ENCODE results near the gene CALR. TPM values are rescaled to one million over a fixed set of nuclear protein-coding genes. Genes with fewer than 3 reads are reported as not detected.

The CALR gene
- total and polyA plus RNA-seq, 9 of the 15 experiments (the other 6 are each of a cell fraction or from before 2014, with no cell fraction given): 126 to 811 (median 642) TPM

- peak; percentile 98 for TF ChIP-seq PHF8 (IDR thresholded peaks at IDR 0.05; ENCODE audit: borderline replicate concordance, low read length)
- TF ChIP-seq ZNF354B (CRISPR knock-in tag; IDR thresholded peaks at IDR 0.05): no peak
- TF ChIP-seq POLR2H (tag; IDR thresholded peaks at IDR 0.05; ENCODE audit: low read depth): peak; percentile 98
- TF ChIP-seq NFRKB (IDR thresholded peaks at IDR 0.05; ENCODE audit: low read depth): no peak
- no peak for TF ChIP-seq ZNF512 (tag; IDR thresholded peaks at IDR 0.05)
- TF ChIP-seq HCFC1 (IDR thresholded peaks at IDR 0.05; ENCODE audit: low read depth, low read length): peak; percentile 50; the same call in 1 of the 2 replicates
- no peak for TF ChIP-seq CREB3L1 (IDR thresholded peaks at IDR 0.05; ENCODE audit: borderline replicate concordance, low read depth)
- 0 out of 2 replicates have a peak, but pooled peaks have one; percentile 54 for TF ChIP-seq CHCHD3 (CRISPR knock-in tag; IDR thresholded peaks at IDR 0.05)
- TF ChIP-seq ZNF785 (CRISPR knock-in tag; IDR thresholded peaks at IDR 0.05): no peak
- peak; percentile 90; the same call in 1 of the 2 replicates for TF ChIP-seq KLF13 (tag; IDR thresholded peaks at IDR 0.05; ENCODE audit: borderline replicate concordance, low read depth)
- peak; percentile 46; the same call in 1 of the 2 replicates for TF ChIP-seq E2F3 (CRISPR knock-in tag; IDR thresholded peaks at IDR 0.05)
- peak; percentile 80 for TF ChIP-seq BCOR (IDR thresholded peaks at IDR 0.05)
- TF ChIP-seq MCM3 (IDR thresholded peaks at IDR 0.05): no peak
- TF ChIP-seq EZH2 (IDR thresholded peaks at IDR 0.05; ENCODE audit: borderline replicate concordance, low read depth, low read length): no peak
- TF ChIP-seq ETV5 (CRISPR knock-in tag; IDR thresholded peaks at IDR 0.05; ENCODE audit: low read depth): peak; percentile 58; the same call in 1 of the 2 replicates
- 0 out of 2 replicates have a peak, but pooled peaks have one; percentile 14 for TF ChIP-seq PHF21A (IDR thresholded peaks at IDR 0.05; ENCODE audit: borderline replicate concordance, low read depth)
- peak in 1 of 2 experiments; percentile 57; a peak in 1 of 4 replicates for TF ChIP-seq KDM1A (IDR thresholded peaks at IDR 0.05)
- peak; percentile 98 for TF ChIP-seq RAD51 (IDR thresholded peaks at IDR 0.05; ENCODE audit: borderline replicate concordance, low read depth)
- TF ChIP-seq NFE2 (IDR thresholded peaks at IDR 0.05; ENCODE audit: low read depth): no peak
- no peak for TF ChIP-seq PHB2 (IDR thresholded peaks at IDR 0.05; ENCODE audit: low read depth)
- TF ChIP-seq KDM5B (IDR thresholded peaks at IDR 0.05; ENCODE audit: insufficient replicate concordance, low read depth, low read length): peak; percentile 99
- TF ChIP-seq STAT5A (IDR thresholded peaks at IDR 0.05; ENCODE audit: borderline replicate concordance, low read length): no peak
- TF ChIP-seq SAFB2 (IDR thresholded peaks at IDR 0.05; ENCODE audit: borderline replicate concordance, low read depth, low read length, severe bottlenecking): no peak
- TF ChIP-seq SMARCA4 (IDR thresholded peaks at IDR 0.05): peak; percentile 39; the same call in 1 of the 2 replicates
Observed at GRCh38 chr19:12937927-12938778, at the start of gene CALR (continued).
